Ecto neural progenitor cell (in vitro differentiated cells): ENCODE measurements around the gene ZNF385B.

ENCODE experiments used
- DNase-seq: peaks from one replicate; pipeline ENCODE4 v3.0.0-alpha.2; 2018; ENCODE audit warnings: low spot score

The ZNF385B gene

GRCh38 chr2:179744401-179744800 is 117.0 kb downstream of the ZNF385B start:
- no peak for DNase-seq

GRCh38 chr2:179741317-179741716 is 120.1 kb downstream of the ZNF385B start:
- DNase-seq: no peak

- DNase-seq: no peak
Observed at GRCh38 chr2:179729966-179730365, 131.4 kb downstream of the ZNF385B start.

GRCh38 chr2:179726461-179727180 is 134.8 kb downstream of the ZNF385B start:
- no peak for DNase-seq

GRCh38 chr2:179724403-179724802 is 137.0 kb downstream of the ZNF385B start:
- DNase-seq: no peak

- DNase-seq: no peak
Observed at GRCh38 chr2:179720173-179720772, 141.1 kb downstream of the ZNF385B start.

GRCh38 chr2:179715871-179716270 is 145.5 kb downstream of the ZNF385B start:
- no peak for DNase-seq

GRCh38 chr2:179715196-179715595 is 146.2 kb downstream of the ZNF385B start:
- DNase-seq: no peak

GRCh38 chr2:179712825-179713224 is 148.6 kb downstream of the ZNF385B start:
- DNase-seq: no peak

- DNase-seq: no peak
Observed at GRCh38 chr2:179711375-179711774, 150.0 kb downstream of the ZNF385B start.

- DNase-seq: no peak
Observed at GRCh38 chr2:179703702-179704101, 157.7 kb downstream of the ZNF385B start.

GRCh38 chr2:179702912-179703311 is 158.5 kb downstream of the ZNF385B start:
- DNase-seq: no peak

GRCh38 chr2:179701524-179702110 is 159.8 kb downstream of the ZNF385B start:
- DNase-seq: no peak

GRCh38 chr2:179695486-179695885 is 165.9 kb downstream of the ZNF385B start:
- DNase-seq: no peak

- DNase-seq: no peak
Observed at GRCh38 chr2:179694963-179695362, 166.4 kb downstream of the ZNF385B start.

GRCh38 chr2:179692610-179693009 is 168.8 kb downstream of the ZNF385B start:
- no peak for DNase-seq

GRCh38 chr2:179692043-179692442 is 169.4 kb downstream of the ZNF385B start:
- DNase-seq: no peak

GRCh38 chr2:179691235-179691634 is 170.2 kb downstream of the ZNF385B start:
- no peak for DNase-seq

GRCh38 chr2:179686718-179687342 is 174.6 kb downstream of the ZNF385B start:
- DNase-seq: no peak

- DNase-seq: no peak
Observed at GRCh38 chr2:179686069-179686468, 175.3 kb downstream of the ZNF385B start.

GRCh38 chr2:179685146-179685545 is 176.3 kb downstream of the ZNF385B start:
- DNase-seq: no peak

- no peak for DNase-seq
Observed at GRCh38 chr2:179682756-179683155, 178.7 kb downstream of the ZNF385B start.
